H1 (cell line): Measurements from ENCODE around the gene AKR1B1. TPM values are rescaled to one million over a fixed set of nuclear protein-coding genes. Genes with fewer than 3 reads are reported as not detected.

Experiments used
- HDAC6 ChIP-seq: IDR thresholded peaks from one replicate; pipeline ENCODE4 v1.7.1; 2012; ENCODE audit warnings: low read depth, mild to moderate bottlenecking, inconsistent platforms, low read length, moderate library complexity
- SUZ12 ChIP-seq: fragments of 200-600 bp; sonication (generic); IDR thresholded peaks from 2 replicates; pipeline ENCODE4 v1.6.1; 2012; ENCODE audit warnings: mild to moderate bottlenecking, inconsistent platforms, low read length, moderate library complexity, mixed read lengths
- polyA plus RNA-seq, 7 experiments: library from polyadenylated mRNA; depleted of rRNA in 3 of 7; stranded (reverse) in 5 of 7; unstranded in 2 of 7; fragments of >200 nt in 5 of 7; fragments of 200-250 nt in 2 of 7; gene quantifications; 1 replicate in 5 of 7; 2 replicates in 1 of 7; 4 replicates in 1 of 7; pipeline versions ENCODE4 v1.2.1 to v1.2.3, GENCODE V29; 2011 to 2013; ENCODE audit warnings: missing spikeins in 2 of 7, mixed read lengths in 2 of 7
- total RNA-seq: library from RNA; stranded (reverse); fragmentation: NEBNext Ultra II Directional; extraction: Animal tissue kit (Norgen Biotek cat#: 25700); gene quantifications from 2 replicates; pipeline ENCODE4 v1.2.1, GENCODE V29; 2021
- TF ChIP-seq, protein P1 (sequence below), 3 experiments: IDR thresholded peaks; 1 replicate in 2 of 3; 2 replicates in 1 of 3; pipeline versions ENCODE4 v1.5.1 to v1.6.1; 2011; ENCODE audit warnings: low read length in 3 of 3, mild to moderate bottlenecking in 3 of 3, inconsistent platforms in 2 of 3, low read depth in 1 of 3, moderate library complexity in 1 of 3; ENCODE audit not compliant: insufficient read depth in 1 of 3; ENCODE audit errors: control extremely low read depth in 1 of 3

AKR1B1 gene
- total and polyA plus RNA-seq, 2 of the 8 experiments (the other 6 are each of a cell fraction or from before 2014, with no cell fraction given), result 195 to 273 TPM

DNA sequence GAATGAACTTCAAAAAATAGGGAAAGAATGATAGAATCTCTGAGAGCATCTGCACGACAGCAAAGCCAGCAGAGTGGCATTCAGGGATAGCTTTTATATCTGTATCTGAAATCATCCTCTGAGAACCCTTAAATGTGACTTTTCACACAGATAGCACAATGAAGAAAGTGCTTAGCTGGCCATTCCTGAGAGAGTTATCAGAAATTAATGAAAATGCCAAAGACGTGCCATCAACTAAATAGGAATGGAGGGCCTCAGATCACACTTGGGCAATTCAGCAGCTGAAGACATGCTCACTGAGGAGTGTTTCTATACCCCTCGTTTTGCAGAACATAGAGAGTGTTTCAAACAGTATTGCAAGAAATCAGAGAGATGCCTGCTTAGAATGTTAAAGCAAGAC lies 51.6 kb downstream of the AKR1B1 start (continued):
- no peak for TF ChIP-seq HDAC6
- TF ChIP-seq SUZ12, result no peak
- TF ChIP-seq, protein P1, sequence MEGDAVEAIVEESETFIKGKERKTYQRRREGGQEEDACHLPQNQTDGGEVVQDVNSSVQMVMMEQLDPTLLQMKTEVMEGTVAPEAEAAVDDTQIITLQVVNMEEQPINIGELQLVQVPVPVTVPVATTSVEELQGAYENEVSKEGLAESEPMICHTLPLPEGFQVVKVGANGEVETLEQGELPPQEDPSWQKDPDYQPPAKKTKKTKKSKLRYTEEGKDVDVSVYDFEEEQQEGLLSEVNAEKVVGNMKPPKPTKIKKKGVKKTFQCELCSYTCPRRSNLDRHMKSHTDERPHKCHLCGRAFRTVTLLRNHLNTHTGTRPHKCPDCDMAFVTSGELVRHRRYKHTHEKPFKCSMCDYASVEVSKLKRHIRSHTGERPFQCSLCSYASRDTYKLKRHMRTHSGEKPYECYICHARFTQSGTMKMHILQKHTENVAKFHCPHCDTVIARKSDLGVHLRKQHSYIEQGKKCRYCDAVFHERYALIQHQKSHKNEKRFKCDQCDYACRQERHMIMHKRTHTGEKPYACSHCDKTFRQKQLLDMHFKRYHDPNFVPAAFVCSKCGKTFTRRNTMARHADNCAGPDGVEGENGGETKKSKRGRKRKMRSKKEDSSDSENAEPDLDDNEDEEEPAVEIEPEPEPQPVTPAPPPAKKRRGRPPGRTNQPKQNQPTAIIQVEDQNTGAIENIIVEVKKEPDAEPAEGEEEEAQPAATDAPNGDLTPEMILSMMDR (IDR thresholded peaks at IDR 0.05; ENCODE audit: control extremely low read depth in 1 of 3, insufficient read depth in 1 of 3, low read depth in 1 of 3, low read length in 3 of 3), result no peak
